Central memory CD4-positive, alpha-beta T cell (primary cell): Measurements from ENCODE around the gene PALMD.

ENCODE experiments used
- DNase-seq: peaks from one replicate; pipeline ENCODE4 v3.0.0; 2022

The PALMD gene

DNA sequence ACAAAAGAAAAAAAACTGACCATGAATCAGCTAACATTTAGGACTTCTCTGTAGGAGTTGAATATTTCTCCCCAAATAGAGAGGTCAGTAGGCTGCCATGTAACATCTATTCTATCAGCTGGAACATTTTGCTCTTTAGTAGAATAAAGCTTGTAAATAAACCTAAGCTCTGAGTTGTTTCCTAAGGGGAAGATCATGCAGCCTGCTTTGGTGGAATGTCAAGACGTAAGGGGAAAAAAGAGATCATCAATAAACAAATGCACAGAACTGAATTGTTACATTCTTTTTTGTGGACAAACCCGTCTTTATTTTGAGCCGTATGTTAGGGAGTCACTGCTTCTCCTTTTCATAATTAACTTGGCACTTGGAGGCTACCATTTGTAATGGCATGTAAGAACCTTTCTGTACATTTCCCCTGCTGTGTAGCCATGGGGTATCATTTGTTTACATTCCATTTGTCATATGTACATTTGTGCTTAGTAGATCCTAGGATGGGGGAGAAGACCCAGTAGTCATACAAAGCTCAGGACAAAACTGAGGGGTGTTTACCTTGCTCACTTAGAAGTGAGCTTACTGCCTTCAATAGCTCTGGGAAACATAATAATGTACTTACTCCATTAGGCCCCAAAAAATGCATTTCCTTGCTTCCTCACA lies 10.8 kb upstream of the PALMD start:
- no peak for DNase-seq

DNA sequence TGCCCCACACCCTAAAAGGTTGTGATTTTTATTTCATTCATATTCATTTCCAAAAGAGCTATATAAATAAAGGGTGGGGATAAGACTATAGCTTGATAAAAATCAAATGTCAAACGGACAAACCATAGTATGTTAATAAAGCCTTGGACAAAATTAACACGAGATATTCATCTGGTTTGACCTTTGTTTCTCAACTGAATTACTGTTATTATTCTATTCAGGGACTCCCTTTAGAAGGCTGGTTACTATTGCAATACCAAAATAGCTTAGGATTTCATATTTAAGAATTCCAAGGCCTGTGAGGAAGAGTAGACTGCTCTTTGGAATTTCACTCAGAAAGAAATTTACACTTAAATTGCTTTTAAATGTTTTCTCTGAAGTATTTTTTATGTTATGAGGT lies 10.2 kb upstream of the PALMD start:
- DNase-seq, result no peak

GRCh38 chr1:99636647-99637175 lies 9.2 kb upstream of the PALMD start:
- no peak for DNase-seq

DNA sequence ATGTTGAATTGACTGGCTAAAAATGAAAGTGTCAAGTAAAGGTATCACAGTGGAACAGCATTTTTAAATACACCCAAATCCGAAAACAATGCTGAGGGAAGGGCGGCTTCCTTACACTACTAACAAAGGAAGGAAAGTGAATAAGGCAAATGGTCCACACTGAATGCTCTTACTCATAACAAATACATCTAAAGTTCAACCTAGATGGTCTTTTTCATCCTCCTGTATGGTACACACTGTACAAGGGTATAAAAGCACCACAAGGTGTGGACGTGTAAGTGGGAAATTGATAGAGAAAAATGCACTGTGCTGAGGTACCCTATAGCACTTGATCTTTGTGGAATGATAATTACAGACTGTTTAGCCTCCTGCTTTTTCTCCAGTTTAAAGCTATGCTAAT lies 7.1 kb upstream of the PALMD start:
- no peak for DNase-seq

DNA sequence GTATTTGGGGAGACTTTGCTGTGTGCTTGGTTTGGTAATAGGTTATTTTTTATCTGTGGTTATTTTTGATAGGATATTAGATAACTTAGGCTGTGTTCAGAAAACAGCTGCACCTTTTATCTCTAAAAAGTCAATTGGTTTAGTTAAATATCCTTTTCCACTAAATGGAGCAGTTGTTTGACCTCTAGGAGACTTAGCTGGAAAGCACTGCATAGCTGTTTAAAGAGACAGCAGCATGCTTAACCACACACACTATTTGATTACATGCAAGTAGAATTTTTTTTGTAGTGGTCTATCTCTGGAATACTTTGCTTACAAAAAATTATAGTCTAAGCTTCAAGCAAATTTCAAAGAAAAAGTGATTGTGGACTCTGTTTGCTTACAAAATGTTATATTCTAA lies 6.5 kb upstream of the PALMD start:
- DNase-seq, result no peak

GRCh38 chr1:99639945-99640344 lies 6.0 kb upstream of the PALMD start:
- DNase-seq, result no peak

- DNase-seq, result no peak
Measured at GRCh38 chr1:99640672-99641071, 5.2 kb upstream of the PALMD start.

DNA sequence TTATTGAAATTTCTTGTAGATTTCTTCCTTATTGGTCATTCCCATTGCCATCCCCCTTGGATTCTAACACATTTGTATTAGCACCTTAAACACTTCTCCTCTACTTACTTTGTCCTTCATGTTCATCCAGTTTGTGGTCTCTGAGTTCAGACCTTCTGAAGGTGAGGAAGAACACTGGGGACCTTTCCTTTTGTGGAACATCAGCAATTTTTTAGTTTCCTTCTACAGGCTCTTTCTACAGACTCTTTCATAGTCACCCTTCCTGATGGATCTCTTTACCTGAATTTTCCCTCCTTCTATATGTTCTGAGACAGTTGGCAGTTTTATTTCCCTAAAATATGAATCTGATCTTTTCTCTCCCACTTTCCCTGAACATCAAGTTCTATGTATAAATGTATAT lies 4.4 kb upstream of the PALMD start:
- no peak for DNase-seq

GRCh38 chr1:99642053-99642452 lies 3.9 kb upstream of the PALMD start:
- DNase-seq, result no peak

DNA sequence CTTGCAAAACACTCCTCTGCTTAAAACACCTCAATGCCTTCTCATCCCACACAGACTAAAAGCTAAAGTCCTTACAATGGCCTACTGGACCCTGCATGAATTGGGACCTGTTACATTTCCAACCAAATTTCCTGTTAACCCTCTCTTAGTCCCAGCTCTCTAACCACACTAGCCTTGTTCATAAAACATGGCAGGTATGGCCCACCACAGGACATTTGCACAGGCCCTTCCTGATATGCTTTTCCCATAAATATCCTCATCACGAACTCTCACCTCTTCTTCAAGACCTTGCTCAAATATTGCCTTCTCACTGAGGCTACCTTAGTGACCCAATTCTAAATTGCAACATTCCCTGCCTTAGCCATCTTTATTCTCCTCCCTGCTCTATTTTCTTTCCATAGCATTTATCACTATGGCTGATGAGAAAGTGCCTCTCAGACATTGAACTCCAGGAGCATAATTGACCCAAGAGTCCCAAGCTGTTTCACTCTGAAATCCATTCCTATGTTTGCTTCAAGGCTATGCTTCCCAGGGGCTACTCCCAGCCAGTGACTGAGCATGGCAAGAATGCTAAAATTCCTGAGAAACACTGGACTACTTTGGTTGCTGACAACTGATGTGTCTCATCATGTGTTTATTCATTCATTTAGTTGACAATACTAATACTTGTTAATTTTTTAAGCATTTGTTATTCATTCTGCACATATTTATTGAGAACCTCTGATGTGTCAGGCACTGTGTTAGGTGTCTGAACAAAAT lies 2.7 kb upstream of the PALMD start:
- no peak for DNase-seq

DNA sequence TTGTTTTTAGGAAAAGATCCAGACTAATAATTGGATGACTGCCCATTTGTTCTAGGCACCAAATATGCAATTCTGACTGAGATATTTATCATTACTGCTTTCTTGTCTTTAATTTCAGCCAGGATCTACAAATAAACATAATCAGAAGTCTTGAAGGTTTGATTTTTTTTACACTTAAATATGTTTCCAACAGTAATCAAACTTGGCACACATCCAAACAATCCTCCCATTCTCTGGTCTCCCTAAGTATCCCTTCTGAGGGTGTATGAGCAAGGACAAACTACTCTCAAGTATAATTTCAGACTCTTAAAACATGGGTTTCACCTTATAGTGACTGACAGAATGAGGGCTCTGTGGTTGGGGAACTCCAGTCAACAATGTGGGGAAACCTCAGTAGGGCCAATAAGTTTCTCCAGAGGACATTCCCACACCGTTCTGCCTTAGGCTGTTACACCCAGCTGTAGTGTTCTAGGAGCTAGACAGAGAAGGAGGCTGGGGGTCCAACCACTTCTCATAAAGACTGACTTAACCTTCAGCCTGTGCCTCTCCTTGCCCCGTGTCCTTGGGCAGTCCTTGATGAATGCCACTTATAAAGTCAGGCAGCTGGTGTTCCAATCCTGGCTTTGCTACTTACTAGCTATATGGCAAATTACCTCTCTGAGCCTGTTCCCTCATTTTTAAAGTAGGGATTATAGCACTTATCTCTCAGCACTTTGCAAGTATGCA lies 1.5 kb upstream of the PALMD start:
- no peak for DNase-seq

- DNase-seq, result no peak
Measured at GRCh38 chr1:99645203-99645602, 710 bp upstream of the PALMD start.

DNA sequence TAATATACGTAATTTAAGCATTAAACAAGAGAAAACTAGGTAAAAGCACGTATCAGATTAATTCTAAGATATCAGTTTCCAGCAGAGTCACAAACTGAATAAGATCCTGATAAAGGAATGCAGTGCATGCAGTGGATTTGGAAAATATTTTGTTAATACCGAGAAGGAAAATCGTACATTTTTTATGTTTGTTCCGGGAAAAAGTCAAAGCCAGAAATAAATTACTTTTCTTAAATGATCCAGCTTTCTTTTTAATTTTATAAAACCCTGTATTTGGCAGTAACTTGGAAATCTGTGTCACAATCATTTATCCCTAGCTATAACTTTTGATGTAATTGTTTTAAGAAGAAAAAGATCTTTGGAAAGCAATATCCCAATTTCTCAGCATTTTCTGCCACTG lies 955 bp downstream of the PALMD start:
- no peak for DNase-seq

DNA sequence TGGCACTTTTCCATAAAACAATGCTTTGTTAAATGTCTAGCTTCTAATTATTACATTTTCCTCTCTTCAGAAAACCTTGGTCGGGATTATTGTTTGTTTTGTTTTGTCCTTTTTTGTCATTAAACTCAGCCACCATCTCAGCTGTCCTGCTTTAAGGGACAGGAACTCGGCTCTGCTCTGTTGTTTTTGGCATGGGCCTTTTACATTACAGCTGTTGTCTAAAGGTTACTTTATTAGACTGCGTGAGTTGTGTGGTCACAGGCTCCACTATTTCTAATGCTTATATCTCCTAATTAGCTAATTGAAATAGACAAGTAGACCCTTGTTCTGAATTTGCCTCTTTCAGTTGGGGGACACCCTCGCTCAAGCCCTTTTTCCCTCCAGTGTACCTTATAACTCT lies 1.6 kb downstream of the PALMD start:
- no peak for DNase-seq

DNA sequence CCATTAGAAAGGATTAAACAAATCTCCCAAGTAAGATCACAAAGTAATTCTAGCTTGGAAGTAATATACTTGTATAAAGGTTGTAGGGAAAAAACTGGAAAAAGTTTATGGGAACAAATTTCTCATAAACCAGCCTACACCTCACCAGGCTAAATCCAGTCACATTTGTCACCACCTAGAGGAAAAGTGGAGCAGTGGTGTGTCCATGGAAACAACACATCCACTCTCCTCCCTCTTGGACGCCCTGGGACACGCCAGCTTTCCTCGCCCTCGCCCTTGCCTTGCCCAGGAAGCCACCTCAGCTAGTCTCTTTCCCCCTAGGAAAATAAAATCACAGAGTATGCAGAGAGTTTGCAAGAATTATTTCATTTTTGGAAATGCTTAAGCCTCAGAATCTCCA lies 2.2 kb downstream of the PALMD start:
- DNase-seq, result no peak

DNA sequence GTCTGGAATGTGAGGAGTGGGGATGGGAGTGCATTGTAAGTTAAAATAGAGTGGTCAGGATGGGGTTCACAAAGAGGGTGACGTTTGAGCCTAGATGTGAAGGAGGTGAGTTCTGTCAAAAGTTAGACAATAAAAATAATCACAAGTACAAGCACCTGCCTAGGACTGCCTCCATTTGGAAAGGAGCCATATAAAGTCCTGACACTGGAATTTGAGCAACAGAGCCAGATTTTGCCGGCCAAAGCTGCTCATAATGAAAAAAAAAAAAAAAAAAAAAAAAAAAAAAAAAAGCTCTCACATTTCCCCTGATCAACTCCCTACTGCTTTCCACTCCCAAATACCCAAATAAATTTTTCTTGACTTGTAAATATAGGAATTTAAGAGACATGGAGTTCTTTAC lies 4.1 kb downstream of the PALMD start:
- no peak for DNase-seq

DNA sequence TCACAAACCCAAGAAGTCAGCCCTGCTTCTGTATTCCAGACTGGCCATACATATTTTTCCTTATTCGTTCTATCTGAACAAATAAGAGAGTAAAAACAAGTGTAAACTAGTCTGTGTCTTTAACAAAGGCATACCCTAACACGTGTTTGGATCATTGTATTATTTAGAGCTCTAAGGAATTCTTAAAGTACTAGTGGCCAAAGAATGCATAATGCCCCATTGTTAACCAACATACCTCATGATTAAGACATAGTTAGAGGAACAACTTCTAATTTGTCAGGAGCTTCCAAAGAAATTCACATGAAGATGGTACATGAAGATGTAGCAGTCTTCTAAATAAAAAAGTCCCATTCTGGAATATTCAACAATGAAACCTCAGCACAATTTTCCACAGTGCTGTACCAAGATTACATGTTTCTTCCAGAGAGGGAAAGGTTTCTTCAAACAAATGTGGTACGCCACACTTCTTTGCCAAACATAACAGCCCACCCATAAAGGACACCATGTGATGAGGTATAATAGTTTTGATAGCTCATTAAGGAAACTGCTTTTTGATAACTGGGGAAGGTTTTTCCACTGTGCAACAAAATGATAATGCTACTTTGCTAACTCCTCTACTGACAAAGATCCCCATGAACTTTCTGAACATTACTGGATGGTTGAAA lies 5.0 kb downstream of the PALMD start:
- DNase-seq, result no peak

GRCh38 chr1:99652881-99653281 lies 7.0 kb downstream of the PALMD start:
- DNase-seq, result no peak

- no peak for DNase-seq
Measured at GRCh38 chr1:99655376-99655775, 9.5 kb downstream of the PALMD start.

DNA sequence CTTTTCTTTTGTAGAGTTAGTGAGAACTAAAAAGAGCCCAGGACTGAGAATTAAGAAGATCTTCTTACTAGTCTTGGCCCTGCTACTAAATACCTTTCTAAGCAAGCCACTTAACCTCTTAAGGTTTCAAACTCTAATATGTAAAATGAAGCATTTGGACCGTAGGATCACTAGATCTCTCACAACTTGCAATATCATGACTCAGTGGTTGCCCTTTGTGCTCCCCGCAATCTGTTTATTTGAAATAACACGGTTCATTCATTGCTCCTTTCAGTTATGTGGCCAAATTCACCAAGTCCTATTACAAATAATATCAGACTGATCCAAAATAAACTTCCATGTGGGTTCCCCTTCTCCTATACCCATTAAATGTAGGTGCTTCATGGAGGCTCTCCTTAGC lies 10.8 kb downstream of the PALMD start:
- DNase-seq, result no peak

- no peak for DNase-seq
Measured at GRCh38 chr1:99657213-99658030, 11.5 kb downstream of the PALMD start.

GRCh38 chr1:99658031-99658290 lies 12.0 kb downstream of the PALMD start:
- DNase-seq, result no peak

- DNase-seq, result no peak
Measured at GRCh38 chr1:99659755-99660210, 13.9 kb downstream of the PALMD start.
